ENCODE results near the gene ZNF684. TPM values are rescaled to one million over a fixed set of nuclear protein-coding genes. Genes with fewer than 3 reads are reported as not detected.

The ZNF684 gene
- total and polyA plus RNA-seq, 2 of the 8 experiments (the other 6 are each of a cell fraction or from before 2014, with no cell fraction given) = 2.4 to 9.3 TPM

DNA sequence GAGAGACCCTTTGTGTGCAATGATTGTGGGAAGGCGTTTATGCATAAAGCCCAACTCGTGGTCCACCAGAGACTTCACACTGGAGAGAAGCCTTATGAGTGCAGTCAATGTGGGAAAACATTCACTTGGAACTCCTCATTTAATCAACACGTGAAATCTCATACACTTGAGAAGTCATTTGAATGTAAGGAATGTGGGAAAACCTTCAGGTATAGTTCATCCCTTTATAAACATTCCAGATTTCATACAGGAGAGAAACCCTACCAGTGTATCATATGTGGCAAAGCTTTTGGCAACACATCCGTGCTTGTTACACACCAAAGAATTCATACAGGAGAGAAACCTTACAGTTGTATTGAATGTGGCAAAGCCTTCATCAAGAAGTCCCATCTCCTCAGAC, 15.5 kb downstream of the ZNF684 start:
- no peak overlapping the region for H2BK12ac ChIP-seq (ENCODE audit: low read depth, low read length)
- 91% methylated on average over 4 of the region's 4 CpGs; no CpG with 5 or more reads in 1 of the 2 experiments for WGBS, 2 experiments (ENCODE audit: extremely low coverage in 1 of 2, insufficient coverage in 1 of 2, insufficient read length in 1 of 2, insufficient replicate concordance in 2 of 2, low coverage in 1 of 2, low lambda C conversion rate in 2 of 2, missing lambda C conversion rate in 1 of 2)
- H4K91ac ChIP-seq (replicated peaks; ENCODE audit: insufficient read length, low read length) = no peak overlapping the region
- no peak overlapping the region for H4K5ac ChIP-seq (ENCODE audit: insufficient read length, low read depth, low read length)
- no peak overlapping the region for H2AFZ ChIP-seq (ENCODE audit: low read length)
- no peak overlapping the region for H3K9ac ChIP-seq (replicated peaks in 1 of 4; ENCODE audit: extremely low read depth in 1 of 4, low read depth in 3 of 4, low read length in 3 of 4)
- FAIRE-seq = no peak
- peaks cover 19% of the 10 kb centered on the region in 2 experiments for H3K9me3 ChIP-seq (ENCODE audit: insufficient read depth in 2 of 2, low read depth in 1 of 2, low read length in 1 of 2)
- ChIA-PET POLR2A (ENCODE audit: partially characterized antibody) (no interaction called here), CTCF (ENCODE audit: partially characterized antibody) (no interaction called here)
- no peak overlapping the region for H3K56ac ChIP-seq (replicated peaks; ENCODE audit: insufficient read length, low read depth, low read length)
- peaks cover 0 to 37% (median 18%) of the 10 kb centered on the region in 4 experiments; a peak in 4 of 8 replicates for H3K36me3 ChIP-seq (ENCODE audit: control insufficient read depth in 2 of 4, insufficient read depth in 4 of 4, low read length in 3 of 4)
- no peak overlapping the region for H3K4ac ChIP-seq (replicated peaks; ENCODE audit: insufficient read length, low read depth, low read length)
- no peak overlapping the region for H3K18ac ChIP-seq (ENCODE audit: extremely low read depth, low read length)
- H2AK5ac ChIP-seq (ENCODE audit: low read depth, low read length) = no peak overlapping the region
- H3K23me2 ChIP-seq (ENCODE audit: low read depth, low read length) = no peaks in the 10 kb centered on the region
- no peak overlapping the region for H2BK15ac ChIP-seq (ENCODE audit: low read length)
- H4K8ac ChIP-seq (ENCODE audit: extremely low read depth, insufficient read depth, low read length) = no peak overlapping the region
- no peak overlapping the region for H2BK120ac ChIP-seq (replicated peaks; ENCODE audit: low read depth, low read length)
- H2BK20ac ChIP-seq (ENCODE audit: low read length) = no peak overlapping the region
- DNase-seq (ENCODE audit: low read depth in 1 of 2, low spot score in 2 of 2) = no peak
- H2BK5ac ChIP-seq (ENCODE audit: low read depth, low read length) = no peak overlapping the region
- H3K4me3 ChIP-seq (ENCODE audit: extremely low read depth in 1 of 4, insufficient read depth in 2 of 4, low read depth in 3 of 4, low read length in 4 of 4) = no peak overlapping the region
- H3K23ac ChIP-seq (ENCODE audit: insufficient read length) = no peak overlapping the region
- H3K14ac ChIP-seq (ENCODE audit: insufficient read length) = no peak overlapping the region
- no peaks in the 10 kb centered on the region for H3K27me3 ChIP-seq (replicated peaks in 1 of 4; ENCODE audit: control insufficient read depth in 3 of 4, extremely low read depth in 1 of 4, insufficient read depth in 3 of 4, low read length in 3 of 4)
- no peak overlapping the region for H3K4me2 ChIP-seq (ENCODE audit: insufficient read depth in 1 of 2, low read depth in 2 of 2, low read length in 2 of 2)
- no peaks in the 10 kb centered on the region for H3K79me1 ChIP-seq (ENCODE audit: low read depth, low read length)
- no peaks in the 10 kb centered on the region for H4K20me1 ChIP-seq (replicated peaks in 1 of 2; ENCODE audit: control insufficient read depth in 1 of 2, insufficient read depth in 2 of 2, low read length in 2 of 2)
- no peaks in the 10 kb centered on the region for H3K79me2 ChIP-seq (ENCODE audit: control insufficient read depth in 1 of 2, insufficient read depth in 2 of 2, low read length in 2 of 2)
- no peak overlapping the region for H3K27ac ChIP-seq (ENCODE audit: low read depth, low read length)
- H3K4me1 ChIP-seq (replicated peaks in 1 of 4; ENCODE audit: control insufficient read depth in 3 of 4, insufficient read depth in 4 of 4, low read length in 3 of 4) = no peaks in the 10 kb centered on the region
- no peak for TF ChIP-seq CEBPB (IDR thresholded peaks at IDR 0.05; ENCODE audit: low read depth, low read length)
- TF ChIP-seq, protein P1, sequence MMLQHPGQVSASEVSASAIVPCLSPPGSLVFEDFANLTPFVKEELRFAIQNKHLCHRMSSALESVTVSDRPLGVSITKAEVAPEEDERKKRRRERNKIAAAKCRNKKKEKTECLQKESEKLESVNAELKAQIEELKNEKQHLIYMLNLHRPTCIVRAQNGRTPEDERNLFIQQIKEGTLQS (IDR thresholded peaks at IDR 0.05; ENCODE audit: insufficient read depth, low read depth, low read length) = no peak
- TF ChIP-seq SUZ12 (IDR thresholded peaks at IDR 0.05; ENCODE audit: low read length) = no peak
- TF ChIP-seq CHD1 (IDR thresholded peaks at IDR 0.05; ENCODE audit: low read depth, low read length) = no peak
- TF ChIP-seq RAD21 (IDR thresholded peaks at IDR 0.05 in 1 of 2, conservative IDR thresholded peaks at IDR 0.05 in 1 of 2; ENCODE audit: low read depth in 2 of 2, low read length in 2 of 2) = no peak
- TF ChIP-seq, protein P2, sequence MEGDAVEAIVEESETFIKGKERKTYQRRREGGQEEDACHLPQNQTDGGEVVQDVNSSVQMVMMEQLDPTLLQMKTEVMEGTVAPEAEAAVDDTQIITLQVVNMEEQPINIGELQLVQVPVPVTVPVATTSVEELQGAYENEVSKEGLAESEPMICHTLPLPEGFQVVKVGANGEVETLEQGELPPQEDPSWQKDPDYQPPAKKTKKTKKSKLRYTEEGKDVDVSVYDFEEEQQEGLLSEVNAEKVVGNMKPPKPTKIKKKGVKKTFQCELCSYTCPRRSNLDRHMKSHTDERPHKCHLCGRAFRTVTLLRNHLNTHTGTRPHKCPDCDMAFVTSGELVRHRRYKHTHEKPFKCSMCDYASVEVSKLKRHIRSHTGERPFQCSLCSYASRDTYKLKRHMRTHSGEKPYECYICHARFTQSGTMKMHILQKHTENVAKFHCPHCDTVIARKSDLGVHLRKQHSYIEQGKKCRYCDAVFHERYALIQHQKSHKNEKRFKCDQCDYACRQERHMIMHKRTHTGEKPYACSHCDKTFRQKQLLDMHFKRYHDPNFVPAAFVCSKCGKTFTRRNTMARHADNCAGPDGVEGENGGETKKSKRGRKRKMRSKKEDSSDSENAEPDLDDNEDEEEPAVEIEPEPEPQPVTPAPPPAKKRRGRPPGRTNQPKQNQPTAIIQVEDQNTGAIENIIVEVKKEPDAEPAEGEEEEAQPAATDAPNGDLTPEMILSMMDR (IDR thresholded peaks at IDR 0.05; ENCODE audit: control extremely low read depth in 1 of 3, insufficient read depth in 1 of 3, low read depth in 1 of 3, low read length in 3 of 3) = no peak
- TF ChIP-seq, protein P3, sequence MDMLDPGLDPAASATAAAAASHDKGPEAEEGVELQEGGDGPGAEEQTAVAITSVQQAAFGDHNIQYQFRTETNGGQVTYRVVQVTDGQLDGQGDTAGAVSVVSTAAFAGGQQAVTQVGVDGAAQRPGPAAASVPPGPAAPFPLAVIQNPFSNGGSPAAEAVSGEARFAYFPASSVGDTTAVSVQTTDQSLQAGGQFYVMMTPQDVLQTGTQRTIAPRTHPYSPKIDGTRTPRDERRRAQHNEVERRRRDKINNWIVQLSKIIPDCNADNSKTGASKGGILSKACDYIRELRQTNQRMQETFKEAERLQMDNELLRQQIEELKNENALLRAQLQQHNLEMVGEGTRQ (IDR thresholded peaks at IDR 0.05; ENCODE audit: low read length) = no peak
- TF ChIP-seq, protein P4, sequence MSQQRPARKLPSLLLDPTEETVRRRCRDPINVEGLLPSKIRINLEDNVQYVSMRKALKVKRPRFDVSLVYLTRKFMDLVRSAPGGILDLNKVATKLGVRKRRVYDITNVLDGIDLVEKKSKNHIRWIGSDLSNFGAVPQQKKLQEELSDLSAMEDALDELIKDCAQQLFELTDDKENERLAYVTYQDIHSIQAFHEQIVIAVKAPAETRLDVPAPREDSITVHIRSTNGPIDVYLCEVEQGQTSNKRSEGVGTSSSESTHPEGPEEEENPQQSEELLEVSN (IDR thresholded peaks at IDR 0.05) = no peak
- no peak for TF ChIP-seq GTF2F1 (IDR thresholded peaks at IDR 0.05; ENCODE audit: borderline replicate concordance, low read depth, low read length)

Data from H1 (cell line).